Uterus (tissue), 4 donors: ENCODE results near the gene CLEC19A. TPM values are rescaled to one million over a fixed set of nuclear protein-coding genes. Genes with fewer than 3 reads are reported as not detected.

Experiments
- DNase-seq, 2 donors: peaks; one replicate each; pipeline ENCODE4 v3.0.0-alpha.2; 2019 to 2020
- H3K27ac ChIP-seq, 2 donors: fragments of 200-600 bp; sonication (generic); 1 replicate in 1 of 2; 2 replicates in 1 of 2; pipeline ENCODE4 v1.5.1; 2016 to 2018
- H3K27me3 ChIP-seq, 2 donors: fragments of 200-600 bp; sonication (generic); one replicate each; pipeline ENCODE4 v1.5.1; 2018 to 2019; ENCODE audit warnings: control low read depth in 1 of 2
- H3K36me3 ChIP-seq, 2 donors: fragments of 200-600 bp; sonication (generic); one replicate each; pipeline ENCODE4 v1.5.1; 2019; ENCODE audit warnings: control low read depth in 1 of 2
- H3K4me1 ChIP-seq, 2 donors: fragments of 200-600 bp; sonication (generic); one replicate each; pipeline ENCODE4 v1.5.1; 2018 to 2019; ENCODE audit warnings: control low read depth in 1 of 2
- H3K4me3 ChIP-seq, 2 donors: fragments of 200-600 bp; sonication (generic); 1 replicate in 1 of 2; 2 replicates in 1 of 2; pipeline ENCODE4 v1.5.1; 2018 to 2019; ENCODE audit warnings: mild to moderate bottlenecking in 1 of 2
- H3K9me3 ChIP-seq, 2 donors: fragments of 200-600 bp; sonication (generic); one replicate each; pipeline ENCODE4 v1.5.1; 2019; ENCODE audit warnings: control low read depth in 1 of 2
- CTCF ChIP-seq, 4 experiments: fragments of 200-600 bp in 2 of 4; fragments of 450-650 bp in 2 of 4; sonication (generic) in 2 of 4; IDR thresholded peaks; one replicate each; pipeline ENCODE4 v1.5.1; 2016 to 2019; ENCODE audit warnings: antibody characterized with exemption in 4 of 4, mild to moderate bottlenecking in 2 of 4, moderate library complexity in 1 of 4
- POLR2A ChIP-seq, 2 donors: fragments of 450-650 bp; IDR thresholded peaks; one replicate each; pipeline ENCODE4 v1.6.1; 2016; ENCODE audit warnings: antibody characterized with exemption in 2 of 2, mild to moderate bottlenecking in 1 of 2, moderate library complexity in 1 of 2
- intact Hi-C: fragments of 100-400 bp; cut with DNase I; formaldehyde crosslinking; loops from one replicate; pipeline ENCODE4 v1.15.1; 2023; ENCODE audit warnings: low total_unique reads
- total RNA-seq, 4 donors: library from RNA; depleted of rRNA in 3 of 4; stranded (reverse); fragments of >200 nt in 3 of 4; gene quantifications; one replicate each; pipeline versions ENCODE4 v1.1.0 to v1.2.4, GENCODE V29; 2014 to 2023
- donor health status: DM: yes; HTN: yes; CAD: no.

CLEC19A gene
- total RNA-seq, 4 donors from 2014 or later: not detected

GRCh38 chr16:19252904-19253303, 32.6 kb upstream of the CLEC19A start:
- no peak overlapping the region for H3K27ac ChIP-seq
- H3K4me3 ChIP-seq: no peak overlapping the region
- intact Hi-C loops: no loop called here
- DNase-seq: no peak
- no peaks in the 10 kb centered on the region for H3K4me1 ChIP-seq
- TF ChIP-seq POLR2A (IDR thresholded peaks at IDR 0.05) (no peak), CTCF (IDR thresholded peaks at IDR 0.05) (no peak)
- no peaks in the 10 kb centered on the region for H3K36me3 ChIP-seq
- H3K9me3 ChIP-seq: no peaks in the 10 kb centered on the region
- no peaks in the 10 kb centered on the region for H3K27me3 ChIP-seq

GRCh38 chr16:19254611-19255010, 30.9 kb upstream of the CLEC19A start:
- no peaks in the 10 kb centered on the region for H3K9me3 ChIP-seq
- no peaks in the 10 kb centered on the region for H3K4me1 ChIP-seq
- H3K36me3 ChIP-seq: no peaks in the 10 kb centered on the region
- no peak overlapping the region for H3K4me3 ChIP-seq
- TF ChIP-seq CTCF (IDR thresholded peaks at IDR 0.05) (no peak), POLR2A (IDR thresholded peaks at IDR 0.05) (no peak)
- DNase-seq: no peak
- no peaks in the 10 kb centered on the region for H3K27me3 ChIP-seq
- intact Hi-C loops: no loop called here
- H3K27ac ChIP-seq: no peak overlapping the region

GRCh38 chr16:19264123-19264673, 21.3 kb upstream of the CLEC19A start:
- Histone ChIP-seq H3K4me1 (no peaks in the 10 kb centered on the region), H3K27me3 (no peaks in the 10 kb centered on the region), H3K36me3 (no peaks in the 10 kb centered on the region), H3K27ac (no peak overlapping the region), H3K9me3 (no peaks in the 10 kb centered on the region), H3K4me3 (no peak overlapping the region)
- DNase-seq: no peak
- TF ChIP-seq POLR2A (IDR thresholded peaks at IDR 0.05) (no peak), CTCF (IDR thresholded peaks at IDR 0.05) (no peak)
- intact Hi-C loops: no loop called here

- no peaks in the 10 kb centered on the region for H3K36me3 ChIP-seq
- no peak for DNase-seq
- no peak overlapping the region for H3K27ac ChIP-seq
- H3K4me3 ChIP-seq: no peak overlapping the region
- intact Hi-C loops: no loop called here
- H3K4me1 ChIP-seq: no peaks in the 10 kb centered on the region
- no peaks in the 10 kb centered on the region for H3K27me3 ChIP-seq
- TF ChIP-seq POLR2A (IDR thresholded peaks at IDR 0.05): no peak
- no peak for TF ChIP-seq CTCF (IDR thresholded peaks at IDR 0.05)
- H3K9me3 ChIP-seq: no peaks in the 10 kb centered on the region
Observed at GRCh38 chr16:19265380-19265930, 20.1 kb upstream of the CLEC19A start.

- intact Hi-C loops: no loop called here
- no peaks in the 10 kb centered on the region for H3K9me3 ChIP-seq
- DNase-seq: no peak
- no peaks in the 10 kb centered on the region for H3K36me3 ChIP-seq
- H3K27me3 ChIP-seq: no peaks in the 10 kb centered on the region
- H3K4me1 ChIP-seq: no peaks in the 10 kb centered on the region
- no peak overlapping the region for H3K27ac ChIP-seq
- TF ChIP-seq CTCF (IDR thresholded peaks at IDR 0.05) (no peak), POLR2A (IDR thresholded peaks at IDR 0.05) (no peak)
- no peak overlapping the region for H3K4me3 ChIP-seq
Observed at GRCh38 chr16:19266774-19267173, 18.8 kb upstream of the CLEC19A start.
